HG02763 (cell line): ENCODE measurements around the gene C1orf198.

ENCODE experiments used
- ATAC-seq: cut with Tn5 transposase; IDR thresholded peaks from one replicate; pipeline ENCODE4 v1.9.1; 2021; ENCODE audit warnings: mild to moderate bottlenecking, moderate library complexity; ENCODE audit not compliant: unreplicated experiment

C1orf198 gene

GRCh38 chr1:230814949-230815692, 53.2 kb downstream of the C1orf198 start:
- no peak for ATAC-seq

DNA sequence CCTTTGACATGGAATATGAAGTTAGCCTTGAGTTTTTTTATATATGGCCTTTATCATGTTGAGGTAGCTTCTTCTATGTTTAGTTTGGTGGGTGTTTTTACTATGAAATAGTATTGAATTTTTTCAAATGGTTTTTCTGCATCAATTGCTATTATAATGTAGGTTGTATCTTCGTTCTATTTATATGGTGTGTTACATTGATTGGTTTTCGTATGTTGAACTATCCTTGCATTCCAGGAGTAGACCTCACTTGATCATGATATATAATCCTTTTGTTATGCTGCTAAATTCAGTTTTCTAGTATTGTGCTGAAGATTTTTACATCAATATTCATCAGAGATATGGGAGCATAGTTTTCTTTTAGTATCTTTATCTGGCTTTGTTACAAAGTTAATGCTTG, 55.8 kb downstream of the C1orf198 start:
- no peak for ATAC-seq

DNA sequence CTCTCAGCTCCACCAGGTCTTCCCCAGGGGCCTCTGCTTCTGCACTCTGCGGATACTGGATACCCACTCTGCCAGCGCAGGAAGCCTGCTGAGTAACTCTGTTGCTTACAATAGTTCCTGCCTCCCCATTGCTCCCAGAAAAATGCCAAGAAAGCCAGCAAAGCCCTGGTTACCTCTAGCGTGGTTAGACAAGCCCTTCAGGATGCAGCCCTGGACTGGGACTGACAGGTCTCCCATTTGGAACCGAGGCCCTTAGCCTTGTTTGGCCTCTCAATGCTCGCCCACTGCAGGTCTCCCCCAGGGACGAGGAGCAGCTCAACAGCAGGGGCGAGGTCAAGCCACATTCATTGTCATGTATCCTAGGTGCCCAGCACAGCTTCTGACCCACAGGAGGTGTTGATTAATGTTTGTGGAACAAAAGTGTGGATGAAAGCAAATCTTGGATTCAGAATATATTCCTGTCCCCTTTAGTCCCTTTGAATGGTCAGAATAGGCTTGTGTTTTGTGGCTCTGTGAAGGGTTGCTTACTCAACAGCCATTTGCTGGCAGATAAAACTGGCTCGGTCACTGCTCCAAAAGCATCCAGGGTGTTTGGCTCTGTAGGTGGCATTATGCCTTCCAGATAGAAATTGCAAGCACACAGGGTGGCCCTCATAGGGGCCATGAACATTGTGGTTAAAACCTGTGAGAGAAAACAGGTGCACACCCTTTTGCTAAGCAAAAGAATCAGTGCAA, 58.9 kb downstream of the C1orf198 start:
- no peak for ATAC-seq

GRCh38 chr1:230808281-230808872, 59.9 kb downstream of the C1orf198 start:
- ATAC-seq = no peak

GRCh38 chr1:230807561-230808280, 60.6 kb downstream of the C1orf198 start:
- ATAC-seq = no peak

GRCh38 chr1:230807029-230807428, 61.3 kb downstream of the C1orf198 start:
- ATAC-seq = no peak

DNA sequence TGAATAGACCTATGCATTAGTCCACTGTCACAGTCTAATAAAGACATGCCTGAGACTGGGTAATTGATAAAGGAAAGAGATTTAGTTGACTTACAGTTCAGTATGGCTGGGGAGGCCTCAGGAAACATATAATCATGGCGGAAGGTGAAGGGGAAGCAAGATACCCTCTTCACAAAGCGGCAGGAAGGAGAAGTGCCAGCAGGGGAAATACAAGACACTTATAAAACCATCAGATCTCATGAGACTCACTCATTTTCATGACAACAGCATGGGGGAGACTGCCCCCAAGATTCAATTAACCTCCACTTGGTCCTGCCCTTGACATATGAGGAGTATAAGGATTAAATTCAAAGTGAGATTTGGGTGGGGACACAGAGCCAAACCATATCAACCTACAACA, 61.8 kb downstream of the C1orf198 start:
- ATAC-seq = no peak

GRCh38 chr1:230804396-230804795, 63.9 kb downstream of the C1orf198 start:
- no peak for ATAC-seq

- ATAC-seq = no peak
Measured at GRCh38 chr1:230800891-230801840, 67.2 kb downstream of the C1orf198 start.

DNA sequence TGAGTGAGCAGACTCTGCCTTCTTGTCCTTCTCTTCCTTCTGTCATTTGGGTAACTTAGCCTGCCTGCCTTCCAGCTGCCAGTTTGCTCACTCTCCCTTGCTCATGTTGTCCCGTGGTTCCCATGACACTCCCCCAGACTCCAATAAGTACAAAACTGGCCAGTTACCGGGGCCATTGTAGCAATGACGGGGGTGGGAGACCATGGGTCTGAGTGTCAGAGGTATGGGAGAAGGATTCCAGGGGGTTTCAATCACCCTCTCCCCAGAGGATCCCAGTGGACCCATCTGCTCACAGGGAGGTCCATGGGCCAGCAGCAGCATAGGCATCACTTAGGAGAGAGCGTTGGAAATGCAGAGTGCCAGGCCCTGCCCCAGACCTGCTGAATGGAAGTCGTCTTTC, 69.8 kb downstream of the C1orf198 start:
- ATAC-seq = no peak

- ATAC-seq = no peak
Measured at GRCh38 chr1:230797942-230798365, 70.4 kb downstream of the C1orf198 start.

GRCh38 chr1:230797376-230797920, 70.9 kb downstream of the C1orf198 start:
- no peak for ATAC-seq

DNA sequence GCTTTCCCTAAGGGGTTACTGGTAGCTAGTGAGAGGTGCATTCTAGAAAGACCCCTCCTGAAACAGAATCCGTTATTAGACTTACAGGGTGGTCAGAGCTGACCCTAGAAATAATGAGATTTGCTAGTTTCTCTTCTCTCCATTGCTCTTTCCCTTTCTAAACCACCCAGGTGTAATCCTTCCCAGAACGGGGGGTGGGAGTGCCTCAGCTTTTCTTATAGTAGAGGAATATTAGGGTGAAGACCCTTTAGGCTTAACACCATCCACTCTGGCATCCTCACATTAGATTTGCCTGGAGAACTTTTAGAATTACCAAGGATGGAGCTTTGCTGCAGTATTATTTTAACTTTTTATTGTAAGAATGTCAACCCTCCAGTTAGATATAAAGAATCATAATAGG, 71.7 kb downstream of the C1orf198 start:
- no peak for ATAC-seq

DNA sequence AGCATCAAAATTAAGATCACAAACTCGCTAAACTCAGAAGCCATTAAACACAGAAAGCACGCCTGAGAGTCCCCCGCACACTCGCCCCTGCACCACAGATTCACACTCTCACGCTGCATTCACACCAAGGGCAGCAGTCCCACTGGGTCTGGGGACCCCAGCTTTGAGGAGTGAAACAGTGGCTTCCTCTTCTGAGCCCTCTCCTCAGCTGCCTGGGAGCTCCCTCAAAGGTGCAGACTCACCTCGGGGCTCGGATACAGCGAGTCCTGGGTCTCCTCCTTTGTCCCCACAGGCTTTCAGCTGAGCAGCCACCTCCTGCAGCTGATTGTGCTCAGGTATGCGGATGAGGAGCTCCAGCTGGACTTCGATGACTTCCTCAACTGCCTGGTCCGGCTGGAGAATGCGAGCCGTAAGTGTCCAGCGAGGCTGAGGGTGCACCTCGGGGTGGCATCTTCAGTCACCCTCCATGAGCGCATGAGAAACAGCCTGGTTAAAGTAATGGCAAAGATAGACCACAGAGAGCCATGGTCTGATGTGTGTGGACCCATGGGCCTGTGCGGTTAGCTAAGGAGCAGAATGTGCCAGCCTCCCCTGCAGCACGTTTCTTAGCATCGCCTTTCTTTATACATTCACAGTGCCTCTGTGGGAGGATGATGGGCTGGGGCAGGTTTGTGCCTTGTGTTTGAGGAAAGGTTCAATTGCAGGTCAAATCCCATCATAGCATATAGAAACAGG, 73.3 kb downstream of the C1orf198 start:
- no peak for ATAC-seq

GRCh38 chr1:230794431-230794830, 73.9 kb downstream of the C1orf198 start:
- ATAC-seq = no peak

DNA sequence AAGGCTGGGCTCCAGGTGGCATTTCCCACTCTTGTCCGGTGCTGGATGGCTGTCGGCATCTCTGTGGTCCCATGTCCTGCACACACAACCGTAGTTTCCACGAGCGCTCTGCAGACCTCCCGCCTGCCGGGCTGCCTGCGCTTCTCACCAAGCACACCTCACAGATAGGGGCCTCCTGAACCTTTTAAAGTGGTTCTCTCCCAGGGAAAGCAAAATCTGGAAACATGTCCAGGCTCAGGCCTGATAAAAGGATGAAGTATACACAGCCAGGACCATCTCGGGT, 74.9 kb downstream of the C1orf198 start:
- ATAC-seq = no peak

GRCh38 chr1:230792691-230793462, 75.4 kb downstream of the C1orf198 start:
- no peak for ATAC-seq

DNA sequence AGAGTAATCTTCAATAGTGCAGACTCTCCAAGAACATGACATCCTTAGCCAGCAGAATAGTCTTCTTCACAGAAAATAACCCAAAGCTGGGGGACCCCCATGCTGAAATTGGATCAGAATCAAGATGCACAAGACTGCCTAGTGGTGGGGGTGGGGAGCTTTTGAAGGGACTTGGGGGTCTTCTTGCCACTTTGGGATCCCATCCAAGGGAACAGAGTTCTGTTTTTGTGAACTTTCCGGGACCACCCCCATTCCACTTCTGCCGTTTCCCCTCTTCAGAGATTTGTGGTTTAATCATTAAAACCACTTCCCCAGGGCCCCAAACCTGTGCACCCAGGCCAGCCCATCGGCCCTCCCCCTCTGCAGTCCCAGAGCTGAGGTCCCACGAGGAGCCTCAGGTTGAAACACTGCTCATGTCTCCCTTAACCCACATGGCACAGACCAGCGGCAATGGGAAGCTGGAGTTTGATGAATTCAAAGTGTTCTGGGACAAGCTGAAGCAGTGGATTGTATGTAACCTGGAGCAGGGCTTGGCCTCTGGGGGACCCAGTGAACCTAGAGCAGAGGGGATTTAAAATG, 76.2 kb downstream of the C1orf198 start:
- ATAC-seq = no peak
